ENCODE results near the gene TNFAIP1. TPM values are rescaled to one million over a fixed set of nuclear protein-coding genes. Genes with fewer than 3 reads are reported as not detected.

The TNFAIP1 gene
- total RNA-seq, 1 experiment from 2014 or later = 33.4 TPM

GRCh38 chr17:28370744-28371103 is 35.2 kb downstream of the TNFAIP1 start:
- RAD21 ChIA-PET (ENCODE audit: low non-redundant PET in 1 of 2, low total read pairs in 2 of 2, uncharacterized antibody in 2 of 2, unreplicated experiment in 2 of 2) = no interaction called here
- Histone ChIP-seq H3K79me2 (ENCODE audit: insufficient read depth, low read length) (no peaks in the 10 kb centered on the region), H3K4me3 (replicated peaks in 1 of 2; ENCODE audit: low read depth in 1 of 2, low read length in 2 of 2) (no peak overlapping the region), H3K36me3 (ENCODE audit: control insufficient read depth in 1 of 2, insufficient read depth in 2 of 2, low read length in 2 of 2) (no peaks in the 10 kb centered on the region), H3K9me3 (ENCODE audit: control insufficient read depth in 1 of 2, insufficient read depth in 1 of 2, low read depth in 1 of 2, low read length in 2 of 2) (no peaks in the 10 kb centered on the region), H3K27me3 (ENCODE audit: insufficient read depth, low read length) (no peaks in the 10 kb centered on the region), H3K27ac (ENCODE audit: low read depth, low read length) (no peak overlapping the region), H3K4me2 (ENCODE audit: low read length) (peak overlapping the region; percentile 77; the same call in 1 of the 2 replicates), H2AFZ (ENCODE audit: low read depth, low read length, poor library complexity, severe bottlenecking) (no peak overlapping the region), H3K9ac (ENCODE audit: low read length) (no peak overlapping the region), H4K20me1 (ENCODE audit: insufficient read depth) (no peaks in the 10 kb centered on the region), H3K4me1 (ENCODE audit: control insufficient read depth in 1 of 2, insufficient read depth in 2 of 2, low read length in 2 of 2) (peaks cover 11 to 20% of the 10 kb centered on the region in 2 experiments; a peak in 3 of 4 replicates), H3K9me2 (ENCODE audit: insufficient read depth) (no peaks in the 10 kb centered on the region)
- no TSS peak for BruUV-seq (replicated peaks)
- CTCF ChIA-PET = no interaction called here
- intact Hi-C loops (cut with micrococcal nuclease) = loop anchor here (10.0 kb wide), 2 partner anchors 56 to 74 kb away; partner anchors contain the start of gene TMEM97
- no peak for DNase-seq (ENCODE audit: low read depth, low spot score)
- no peak for ATAC-seq
- POLR2A ChIA-PET = interaction anchor here (1.2 kb wide), 1 partner anchor 13 kb away, joined by 6 read pairs; the partner anchor contains the start of gene POLDIP2
- TF ChIP-seq ZFX (IDR thresholded peaks at IDR 0.05) (no peak), REST (IDR thresholded peaks at IDR 0.05; ENCODE audit: low read depth) (no peak), ZNF274 (IDR thresholded peaks at IDR 0.05; ENCODE audit: low read depth, low read length) (no peak)

Data from HCT116 (cell line).